Gastroesophageal sphincter (tissue), 4 donors: Measurements from ENCODE around the gene MYOG. TPM values are rescaled to one million over a fixed set of nuclear protein-coding genes. Genes with fewer than 3 reads are reported as not detected.

Experiments used
- ATAC-seq: fragments of 150-250 bp; one replicate; pipeline ENCODE4 v1.9.1; 2016; ENCODE audit warnings: mild to moderate bottlenecking, moderate library complexity
- H3K27ac ChIP-seq, 4 donors: fragments of 200-600 bp; sonication (generic) in 3 of 4; 1 replicate in 3 of 4; 2 replicates in 1 of 4; pipeline ENCODE4 v1.5.1; 2016 to 2019
- H3K27me3 ChIP-seq: fragments of 200-600 bp; sonication (generic); one replicate; pipeline ENCODE4 v1.5.1; 2019
- H3K36me3 ChIP-seq, 2 donors: fragments of 200-600 bp; sonication (generic); one replicate each; pipeline ENCODE4 v1.5.1; 2019; ENCODE audit warnings: control low read depth in 1 of 2
- H3K4me1 ChIP-seq, 3 donors: fragments of 200-600 bp; sonication (generic); 1 replicate in 2 of 3; 2 replicates in 1 of 3; pipeline ENCODE4 v1.5.1; 2016 to 2019; ENCODE audit warnings: control low read depth in 2 of 3
- H3K4me3 ChIP-seq, 2 donors: fragments of 200-600 bp; sonication (generic); one replicate each; pipeline ENCODE4 v1.5.1; 2019; ENCODE audit warnings: mild to moderate bottlenecking in 1 of 2, moderate library complexity in 1 of 2
- H3K9me3 ChIP-seq, 3 donors: fragments of 200-600 bp; sonication (generic); one replicate each; pipeline ENCODE4 v1.5.1; 2017 to 2019; ENCODE audit warnings: control low read depth in 2 of 3
- EP300 ChIP-seq: sonication (generic); formaldehyde crosslinking; IDR thresholded peaks from one replicate; pipeline ENCODE4 v1.6.1; 2017; ENCODE audit warnings: antibody characterized with exemption, mild to moderate bottlenecking
- POLR2A ChIP-seq, 2 donors: fragments of 450-650 bp; IDR thresholded peaks; one replicate each; pipeline ENCODE4 v1.6.1; 2017; ENCODE audit warnings: antibody characterized with exemption in 2 of 2, mild to moderate bottlenecking in 2 of 2, moderate library complexity in 1 of 2
- POLR2AphosphoS5 ChIP-seq: sonication (generic); formaldehyde crosslinking; IDR thresholded peaks from one replicate; pipeline ENCODE4 v1.6.1; 2017; ENCODE audit warnings: antibody characterized with exemption
- WGBS, 2 donors: methylation state at CpG; one replicate each; pipeline ENCODE4 v1.1.5; 2018; ENCODE audit warnings: low coverage in 1 of 2; 5-methylcytosine and 5-hydroxymethylcytosine counted together
- total RNA-seq, 4 donors: library from RNA; depleted of rRNA; stranded (reverse); fragments of >200 nt; gene quantifications; one replicate each; pipeline ENCODE4 v1.1.0, GENCODE V29; 2016
- TF ChIP-seq, protein P1 (sequence below), 4 experiments: fragments of 200-600 bp in 2 of 4; fragments of 450-650 bp in 2 of 4; sonication (generic) in 1 of 4; IDR thresholded peaks; one replicate each; pipeline ENCODE4 v1.5.1; 2017 to 2019; ENCODE audit warnings: antibody characterized with exemption in 4 of 4, mild to moderate bottlenecking in 2 of 4, moderate library complexity in 2 of 4

Gene MYOG
- total RNA-seq, 4 donors from 2014 or later: 0.35 TPM; not detected in 3

DNA sequence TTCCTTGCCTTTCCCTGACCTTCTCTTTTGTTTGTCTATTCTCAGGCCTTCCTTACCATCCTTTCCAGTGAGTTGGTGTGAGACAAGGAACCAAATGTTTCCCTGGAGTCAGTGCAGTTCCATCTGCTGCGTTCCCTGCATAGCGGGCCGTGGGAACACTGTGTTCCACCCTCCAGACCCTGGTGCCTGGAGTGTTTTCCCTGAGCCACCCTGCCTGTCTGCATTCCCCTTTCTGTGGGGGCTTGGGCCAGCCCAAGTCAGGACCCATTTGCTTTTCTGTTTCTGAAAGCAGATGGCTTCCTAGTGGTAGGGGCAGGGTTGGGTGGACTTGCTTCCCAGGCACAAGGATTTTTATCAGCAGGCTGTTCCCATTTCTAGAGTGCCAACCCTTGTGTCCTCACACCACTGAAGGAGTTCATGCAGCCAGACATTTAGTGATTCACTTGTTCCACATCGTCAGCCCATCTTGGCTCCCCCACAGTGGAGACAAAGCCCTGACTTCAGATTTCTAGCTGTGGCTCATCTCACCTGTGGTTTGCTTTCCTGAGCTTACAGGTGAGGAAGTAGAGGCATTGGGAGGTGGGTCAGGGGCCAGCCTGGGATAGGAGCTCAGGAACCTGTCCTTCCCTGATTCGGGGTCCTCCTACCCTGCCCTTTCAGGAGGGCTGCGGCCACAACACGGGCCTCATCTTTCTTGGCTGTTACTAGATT is 14.1 kb upstream of the MYOG start:
- H3K27ac ChIP-seq: no peak overlapping the region
- no peaks in the 10 kb centered on the region for H3K36me3 ChIP-seq
- no peak for ATAC-seq
- peaks cover 17% of the 10 kb centered on the region for H3K27me3 ChIP-seq
- no peaks in the 10 kb centered on the region for H3K4me1 ChIP-seq
- 50 to 80% methylated on average over 1 to 2 of the region's 7 CpGs for WGBS, 2 donors
- peaks cover 0 to 11% (median 0%) of the 10 kb centered on the region in 3 donors for H3K9me3 ChIP-seq
- no peak overlapping the region for H3K4me3 ChIP-seq
- TF ChIP-seq, protein P1, sequence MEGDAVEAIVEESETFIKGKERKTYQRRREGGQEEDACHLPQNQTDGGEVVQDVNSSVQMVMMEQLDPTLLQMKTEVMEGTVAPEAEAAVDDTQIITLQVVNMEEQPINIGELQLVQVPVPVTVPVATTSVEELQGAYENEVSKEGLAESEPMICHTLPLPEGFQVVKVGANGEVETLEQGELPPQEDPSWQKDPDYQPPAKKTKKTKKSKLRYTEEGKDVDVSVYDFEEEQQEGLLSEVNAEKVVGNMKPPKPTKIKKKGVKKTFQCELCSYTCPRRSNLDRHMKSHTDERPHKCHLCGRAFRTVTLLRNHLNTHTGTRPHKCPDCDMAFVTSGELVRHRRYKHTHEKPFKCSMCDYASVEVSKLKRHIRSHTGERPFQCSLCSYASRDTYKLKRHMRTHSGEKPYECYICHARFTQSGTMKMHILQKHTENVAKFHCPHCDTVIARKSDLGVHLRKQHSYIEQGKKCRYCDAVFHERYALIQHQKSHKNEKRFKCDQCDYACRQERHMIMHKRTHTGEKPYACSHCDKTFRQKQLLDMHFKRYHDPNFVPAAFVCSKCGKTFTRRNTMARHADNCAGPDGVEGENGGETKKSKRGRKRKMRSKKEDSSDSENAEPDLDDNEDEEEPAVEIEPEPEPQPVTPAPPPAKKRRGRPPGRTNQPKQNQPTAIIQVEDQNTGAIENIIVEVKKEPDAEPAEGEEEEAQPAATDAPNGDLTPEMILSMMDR (IDR thresholded peaks at IDR 0.05): no peak
- TF ChIP-seq POLR2AphosphoS5: no peak
- no peak for TF ChIP-seq EP300
- no peak for TF ChIP-seq POLR2A (IDR thresholded peaks at IDR 0.05)

DNA sequence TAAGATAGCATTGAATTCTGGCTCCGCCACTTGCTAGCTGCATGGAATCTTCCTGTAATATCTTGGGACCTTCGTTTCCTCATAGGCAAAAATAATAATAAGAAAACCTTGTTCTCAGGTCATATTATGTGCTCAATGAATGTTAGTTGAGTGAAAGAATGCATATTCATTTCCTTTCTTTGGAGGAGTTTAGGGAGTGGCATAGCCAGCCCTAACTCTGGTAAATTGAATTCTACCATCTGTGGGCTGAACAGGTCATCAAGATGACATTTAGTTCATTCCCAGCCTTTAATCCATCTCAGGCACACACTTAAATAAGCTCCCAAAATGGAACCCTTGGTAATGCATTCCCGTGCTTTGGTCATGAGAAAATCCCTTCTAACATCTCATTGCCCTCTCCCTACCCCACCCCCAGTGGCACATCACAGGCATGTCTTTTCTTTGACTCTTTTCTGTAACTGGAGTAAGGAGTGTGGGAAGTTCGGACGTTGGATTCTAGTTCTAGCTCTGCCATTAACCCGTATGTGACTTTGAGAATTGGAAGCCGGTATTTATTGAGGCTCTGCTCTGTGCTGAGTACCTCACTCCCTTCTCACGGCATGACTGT is 13.2 kb upstream of the MYOG start:
- Histone ChIP-seq H3K36me3 (no peaks in the 10 kb centered on the region), H3K4me3 (no peak overlapping the region), H3K9me3 (peaks cover 0 to 20% (median 0%) of the 10 kb centered on the region in 3 donors), H3K27ac (no peak overlapping the region), H3K27me3 (peaks cover 17% of the 10 kb centered on the region), H3K4me1 (no peaks in the 10 kb centered on the region)
- 78 to 87% methylated on average over 5 to 8 of the region's 8 CpGs for WGBS, 2 donors
- ATAC-seq: no peak
- TF ChIP-seq, protein P1 (IDR thresholded peaks at IDR 0.05): no peak
- TF ChIP-seq POLR2AphosphoS5: no peak
- no peak for TF ChIP-seq POLR2A (IDR thresholded peaks at IDR 0.05)
- no peak for TF ChIP-seq EP300

DNA sequence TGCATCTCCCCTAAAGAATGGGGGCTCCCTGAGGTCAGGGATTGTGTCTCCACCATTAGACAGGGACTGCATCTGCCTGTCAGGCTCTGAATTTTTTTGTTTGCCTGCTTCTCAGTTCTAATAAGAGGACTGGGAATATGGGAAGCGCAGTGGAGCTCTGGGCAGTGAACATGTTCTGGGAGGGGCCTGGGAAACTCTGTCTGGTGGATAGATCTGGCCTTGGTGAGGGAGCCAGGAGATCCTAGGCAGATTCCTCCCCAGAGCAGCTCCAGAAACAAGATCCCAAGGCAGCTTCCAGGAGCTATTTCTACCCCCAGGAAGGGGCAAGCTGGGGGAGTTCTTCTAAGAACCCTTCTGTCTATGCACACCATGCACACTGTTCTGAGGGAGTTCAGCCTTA is 12.6 kb upstream of the MYOG start:
- peaks cover 0 to 20% (median 0%) of the 10 kb centered on the region in 3 donors for H3K9me3 ChIP-seq
- no CpG with 5 or more reads among the region's 1 CpG for WGBS, 2 donors
- ATAC-seq: no peak
- H3K4me1 ChIP-seq: no peaks in the 10 kb centered on the region
- H3K27me3 ChIP-seq: peaks cover 17% of the 10 kb centered on the region
- no peaks in the 10 kb centered on the region for H3K36me3 ChIP-seq
- H3K27ac ChIP-seq: no peak overlapping the region
- TF ChIP-seq POLR2A (IDR thresholded peaks at IDR 0.05): no peak
- no peak for TF ChIP-seq EP300
- TF ChIP-seq POLR2AphosphoS5: no peak
- TF ChIP-seq, protein P1 (IDR thresholded peaks at IDR 0.05): no peak
- no peak overlapping the region for H3K4me3 ChIP-seq

DNA sequence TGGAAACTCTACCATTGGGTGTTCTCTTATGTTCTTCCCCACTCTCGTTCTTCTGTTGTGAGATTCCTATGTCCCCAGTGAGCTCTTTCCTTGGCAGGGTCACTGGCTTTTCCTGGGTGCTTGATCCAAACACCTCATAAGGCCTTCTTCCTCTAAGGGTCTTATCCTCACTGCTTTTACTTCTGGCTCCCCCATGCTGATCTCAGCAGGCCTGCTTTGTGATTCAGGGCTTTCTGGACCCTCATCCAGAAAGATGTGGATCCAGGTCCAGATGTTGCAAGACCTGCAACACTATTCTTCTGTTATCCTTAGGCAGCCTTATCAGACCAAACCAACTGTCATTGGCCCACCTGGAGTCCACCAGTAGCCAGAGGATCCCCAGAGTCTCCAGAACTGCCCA is 11.2 kb upstream of the MYOG start:
- no peaks in the 10 kb centered on the region for H3K36me3 ChIP-seq
- no peak for ATAC-seq
- TF ChIP-seq, protein P1 (IDR thresholded peaks at IDR 0.05): no peak
- no peak for TF ChIP-seq EP300
- no peak for TF ChIP-seq POLR2A (IDR thresholded peaks at IDR 0.05)
- TF ChIP-seq POLR2AphosphoS5: no peak
- peaks cover 0 to 20% (median 0%) of the 10 kb centered on the region in 3 donors for H3K9me3 ChIP-seq
- no peak overlapping the region for H3K27ac ChIP-seq
- H3K27me3 ChIP-seq: peaks cover 10% of the 10 kb centered on the region
- WGBS, 2 donors: 60 to 80% methylated on average over 1 of the region's 1 CpG
- no peaks in the 10 kb centered on the region for H3K4me1 ChIP-seq
- H3K4me3 ChIP-seq: no peak overlapping the region

DNA sequence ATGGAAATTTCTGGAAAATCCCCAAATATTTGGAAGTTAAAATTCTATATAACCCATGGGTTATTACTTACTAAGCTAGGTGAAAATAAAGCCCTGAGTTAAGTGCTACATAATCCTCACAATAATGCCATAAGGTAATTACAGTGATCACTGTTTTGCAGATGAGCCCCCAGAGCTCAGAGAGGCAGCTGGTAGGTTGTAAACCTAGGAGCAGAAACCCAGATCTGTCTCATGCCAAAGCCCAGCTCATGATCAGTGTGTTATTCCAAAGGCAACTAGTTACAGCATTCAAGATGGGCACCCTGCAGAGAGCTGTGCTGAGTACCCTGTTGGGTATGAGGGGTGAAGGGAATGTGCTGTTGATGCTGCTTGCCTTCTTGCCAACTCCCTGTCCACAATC is 10.8 kb upstream of the MYOG start:
- Histone ChIP-seq H3K4me3 (no peak overlapping the region), H3K9me3 (peaks cover 0 to 20% (median 0%) of the 10 kb centered on the region in 3 donors), H3K27ac (no peak overlapping the region), H3K4me1 (no peaks in the 10 kb centered on the region), H3K27me3 (peaks cover 8% of the 10 kb centered on the region), H3K36me3 (no peaks in the 10 kb centered on the region)
- no peak for ATAC-seq
- no peak for TF ChIP-seq EP300
- TF ChIP-seq POLR2A (IDR thresholded peaks at IDR 0.05): no peak
- TF ChIP-seq, protein P1 (IDR thresholded peaks at IDR 0.05): no peak
- no peak for TF ChIP-seq POLR2AphosphoS5
